Gastroesophageal sphincter (tissue), 3 donors: ENCODE measurements around the gene FBXO47.

ENCODE experiments used
- CTCF ChIP-seq, 4 experiments: fragments of 200-600 bp in 2 of 4; fragments of 450-650 bp in 2 of 4; sonication (generic) in 1 of 4; IDR thresholded peaks; one replicate each; pipeline ENCODE4 v1.5.1; 2017 to 2019; ENCODE audit warnings: antibody characterized with exemption in 4 of 4, mild to moderate bottlenecking in 2 of 4, moderate library complexity in 2 of 4
- EP300 ChIP-seq: sonication (generic); formaldehyde crosslinking; IDR thresholded peaks from one replicate; pipeline ENCODE4 v1.6.1; 2017; ENCODE audit warnings: antibody characterized with exemption, mild to moderate bottlenecking
- POLR2A ChIP-seq, 2 donors: fragments of 450-650 bp; IDR thresholded peaks; one replicate each; pipeline ENCODE4 v1.6.1; 2017; ENCODE audit warnings: antibody characterized with exemption in 2 of 2, mild to moderate bottlenecking in 2 of 2, moderate library complexity in 1 of 2
- POLR2AphosphoS5 ChIP-seq: sonication (generic); formaldehyde crosslinking; IDR thresholded peaks from one replicate; pipeline ENCODE4 v1.6.1; 2017; ENCODE audit warnings: antibody characterized with exemption

DNA sequence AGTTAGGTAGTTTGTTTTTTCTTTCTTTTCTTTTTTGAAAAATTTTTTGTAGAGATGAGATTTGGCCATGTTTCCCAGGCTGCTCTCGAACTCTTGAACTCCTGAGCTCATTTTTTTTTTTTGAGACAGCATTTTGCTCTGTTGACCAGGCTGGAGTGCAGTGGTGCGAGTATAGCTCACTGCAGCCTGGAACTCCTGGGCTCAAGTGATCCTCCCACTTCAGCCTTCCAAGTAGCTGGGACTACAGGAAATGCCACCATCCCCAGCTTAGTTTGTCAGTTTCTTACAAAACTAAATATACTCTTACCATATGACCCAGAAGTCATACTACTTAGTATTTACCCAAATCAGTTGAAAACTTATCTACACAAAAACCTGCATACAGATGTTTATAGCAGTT is 14.4 kb upstream of the FBXO47 start:
- TF ChIP-seq CTCF (IDR thresholded peaks at IDR 0.05) (no peak), POLR2AphosphoS5 (no peak), POLR2A (IDR thresholded peaks at IDR 0.05) (no peak), EP300 (no peak)
